Loucy (cell line): ENCODE measurements around the gene TIGD3.

Experiments used
- CTCF ChIP-seq: fragments of 200-600 bp; sonication (generic); conservative IDR thresholded peaks from 2 replicates; pipeline ENCODE4 v1.5.1; 2014; ENCODE audit warnings: mild to moderate bottlenecking, antibody characterized with exemption, low read length
- EZH2phosphoT487 ChIP-seq: fragments of 200-600 bp; IDR thresholded peaks from 2 replicates; pipeline ENCODE4 v1.6.1; 2018; ENCODE audit warnings: antibody characterized with exemption, mild to moderate bottlenecking, moderate library complexity, borderline replicate concordance

GRCh38 chr11:65377777-65378176 is 23.2 kb downstream of the TIGD3 start:
- TF ChIP-seq EZH2phosphoT487 (no peak), CTCF (no peak)
